Gastrocnemius medialis (tissue), 4 donors: ENCODE data around the gene FBLN7.

Experiments
- POLR2A ChIP-seq, 2 donors: fragments of 450-650 bp; IDR thresholded peaks; one replicate each; pipeline ENCODE4 v1.6.1; 2017; ENCODE audit warnings: antibody characterized with exemption in 2 of 2, mild to moderate bottlenecking in 2 of 2, moderate library complexity in 2 of 2
- TF ChIP-seq, protein P1 (sequence below), 5 experiments: fragments of 450-650 bp in 3 of 5; fragments of 200-600 bp in 2 of 5; sonication (generic) in 2 of 5; IDR thresholded peaks in 4 of 5; conservative IDR thresholded peaks in 1 of 5; 1 replicate in 4 of 5; 2 replicates in 1 of 5; pipeline ENCODE4 v1.5.1; 2016 to 2019; ENCODE audit warnings: antibody characterized with exemption in 5 of 5, mild to moderate bottlenecking in 3 of 5, moderate library complexity in 3 of 5

DNA sequence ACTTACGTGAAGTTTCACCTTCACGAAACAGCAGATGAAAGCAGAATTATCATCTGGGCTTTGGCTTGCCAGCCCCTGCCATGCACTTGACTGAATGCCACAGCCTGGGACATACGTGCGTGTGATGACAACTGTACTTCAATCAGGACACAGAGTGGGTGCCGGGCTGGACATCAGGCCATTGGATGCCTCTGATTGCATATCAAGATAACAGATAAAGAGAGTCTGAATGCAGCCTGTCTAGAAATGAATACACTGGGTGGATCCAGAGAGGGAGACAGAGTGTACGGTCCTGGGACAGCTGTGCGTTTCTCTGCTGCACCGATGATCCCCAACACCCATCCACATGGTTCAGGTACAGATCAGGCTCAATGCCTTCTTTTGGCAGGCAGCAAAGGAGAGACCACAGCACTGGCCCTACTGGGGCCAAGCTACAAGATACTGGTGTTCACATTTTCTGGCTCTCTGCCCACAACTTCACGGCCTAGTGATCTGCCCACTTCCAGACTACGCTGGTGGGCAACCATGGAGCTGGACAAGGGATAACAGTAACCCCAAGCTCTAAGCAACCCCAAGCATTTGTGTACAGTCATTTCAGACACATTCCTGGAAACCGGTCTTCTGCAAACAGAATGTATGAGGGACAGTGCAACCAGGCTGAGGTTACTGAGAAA, 35.6 kb downstream of the FBLN7 start:
- TF ChIP-seq, protein P1, sequence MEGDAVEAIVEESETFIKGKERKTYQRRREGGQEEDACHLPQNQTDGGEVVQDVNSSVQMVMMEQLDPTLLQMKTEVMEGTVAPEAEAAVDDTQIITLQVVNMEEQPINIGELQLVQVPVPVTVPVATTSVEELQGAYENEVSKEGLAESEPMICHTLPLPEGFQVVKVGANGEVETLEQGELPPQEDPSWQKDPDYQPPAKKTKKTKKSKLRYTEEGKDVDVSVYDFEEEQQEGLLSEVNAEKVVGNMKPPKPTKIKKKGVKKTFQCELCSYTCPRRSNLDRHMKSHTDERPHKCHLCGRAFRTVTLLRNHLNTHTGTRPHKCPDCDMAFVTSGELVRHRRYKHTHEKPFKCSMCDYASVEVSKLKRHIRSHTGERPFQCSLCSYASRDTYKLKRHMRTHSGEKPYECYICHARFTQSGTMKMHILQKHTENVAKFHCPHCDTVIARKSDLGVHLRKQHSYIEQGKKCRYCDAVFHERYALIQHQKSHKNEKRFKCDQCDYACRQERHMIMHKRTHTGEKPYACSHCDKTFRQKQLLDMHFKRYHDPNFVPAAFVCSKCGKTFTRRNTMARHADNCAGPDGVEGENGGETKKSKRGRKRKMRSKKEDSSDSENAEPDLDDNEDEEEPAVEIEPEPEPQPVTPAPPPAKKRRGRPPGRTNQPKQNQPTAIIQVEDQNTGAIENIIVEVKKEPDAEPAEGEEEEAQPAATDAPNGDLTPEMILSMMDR (IDR thresholded peaks at IDR 0.05 in 4 of 5, conservative IDR thresholded peaks at IDR 0.05 in 1 of 5) = no peak
- TF ChIP-seq POLR2A (IDR thresholded peaks at IDR 0.05) = no peak
